Ishikawa (cell line): ENCODE data around the gene EXTL2.

Source experiments
- CEBPB ChIP-seq: IDR thresholded peaks from 2 replicates; pipeline ENCODE4 v1.6.1; 2012
- CREB1 ChIP-seq: IDR thresholded peaks from 2 replicates; pipeline ENCODE4 v1.6.1; 2012; ENCODE audit warnings: low read depth
- EGR1 ChIP-seq: IDR thresholded peaks from 2 replicates; pipeline ENCODE4 v1.6.1; 2012
- EP300 ChIP-seq: IDR thresholded peaks from 2 replicates; pipeline ENCODE4 v1.6.1; 2012; ENCODE audit warnings: borderline replicate concordance
- FOXM1 ChIP-seq: IDR thresholded peaks from 2 replicates; pipeline ENCODE4 v1.6.1; 2012; ENCODE audit warnings: low read depth, borderline replicate concordance
- MAX ChIP-seq: IDR thresholded peaks from 2 replicates; pipeline ENCODE4 v1.6.1; 2012
- NFIC ChIP-seq: IDR thresholded peaks from 2 replicates; pipeline ENCODE4 v1.6.1; 2012
- RAD21 ChIP-seq: IDR thresholded peaks from 2 replicates; pipeline ENCODE4 v1.6.1; 2012; ENCODE audit warnings: low read depth
- TAF1 ChIP-seq: IDR thresholded peaks from 2 replicates; pipeline ENCODE4 v1.6.1; 2012; ENCODE audit warnings: low read depth, mild to moderate bottlenecking
- TCF12 ChIP-seq: IDR thresholded peaks from 2 replicates; pipeline ENCODE4 v1.6.1; 2012; ENCODE audit warnings: low read depth
- TEAD4 ChIP-seq: IDR thresholded peaks from 2 replicates; pipeline ENCODE4 v1.6.1; 2012
- USF1 ChIP-seq: IDR thresholded peaks from 2 replicates; pipeline ENCODE4 v1.6.1; 2012
- YY1 ChIP-seq: IDR thresholded peaks from 2 replicates; pipeline ENCODE4 v1.6.1; 2012; ENCODE audit warnings: low read depth
- ZBTB7A ChIP-seq: IDR thresholded peaks from 2 replicates; pipeline ENCODE4 v1.6.1; 2012; ENCODE audit warnings: low read depth
- TF ChIP-seq, protein P1 (sequence below): IDR thresholded peaks from 2 replicates; pipeline ENCODE4 v1.6.1; 2012; ENCODE audit warnings: low read depth, mild to moderate bottlenecking

EXTL2 gene

DNA sequence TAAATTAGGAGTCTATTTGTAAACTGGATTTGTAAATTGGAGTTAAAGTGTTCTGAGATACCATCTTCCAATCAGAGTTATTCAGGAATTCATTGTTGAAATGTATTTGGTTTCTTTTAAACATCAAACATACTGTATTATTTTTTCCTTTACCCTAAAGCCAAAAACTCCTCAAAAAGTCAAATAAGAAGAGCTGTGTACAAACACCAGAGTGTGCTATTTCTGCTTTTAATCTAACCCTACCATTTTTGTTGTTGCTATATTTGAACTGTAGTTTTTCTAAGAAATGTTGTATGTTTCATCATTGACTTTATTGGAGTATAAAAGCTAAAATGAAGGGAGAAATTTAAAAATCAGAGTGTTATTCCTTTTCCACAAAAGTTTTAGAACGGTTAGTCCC is 37.1 kb upstream of the EXTL2 start:
- TF ChIP-seq EGR1 (no peak), CEBPB (no peak), EP300 (no peak), NFIC (no peak), ZBTB7A (no peak), TAF1 (no peak), TEAD4 (no peak), YY1 (no peak), CREB1 (no peak), USF1 (no peak)

- TF ChIP-seq TEAD4 (no peak), EGR1 (no peak), CEBPB (no peak), USF1 (no peak), NFIC (no peak), MAX (no peak), TAF1 (no peak), FOXM1 (no peak), TCF12 (no peak), RAD21 (no peak), YY1 (no peak), CREB1 (no peak), ZBTB7A (no peak), EP300 (no peak)
- TF ChIP-seq, protein P1, sequence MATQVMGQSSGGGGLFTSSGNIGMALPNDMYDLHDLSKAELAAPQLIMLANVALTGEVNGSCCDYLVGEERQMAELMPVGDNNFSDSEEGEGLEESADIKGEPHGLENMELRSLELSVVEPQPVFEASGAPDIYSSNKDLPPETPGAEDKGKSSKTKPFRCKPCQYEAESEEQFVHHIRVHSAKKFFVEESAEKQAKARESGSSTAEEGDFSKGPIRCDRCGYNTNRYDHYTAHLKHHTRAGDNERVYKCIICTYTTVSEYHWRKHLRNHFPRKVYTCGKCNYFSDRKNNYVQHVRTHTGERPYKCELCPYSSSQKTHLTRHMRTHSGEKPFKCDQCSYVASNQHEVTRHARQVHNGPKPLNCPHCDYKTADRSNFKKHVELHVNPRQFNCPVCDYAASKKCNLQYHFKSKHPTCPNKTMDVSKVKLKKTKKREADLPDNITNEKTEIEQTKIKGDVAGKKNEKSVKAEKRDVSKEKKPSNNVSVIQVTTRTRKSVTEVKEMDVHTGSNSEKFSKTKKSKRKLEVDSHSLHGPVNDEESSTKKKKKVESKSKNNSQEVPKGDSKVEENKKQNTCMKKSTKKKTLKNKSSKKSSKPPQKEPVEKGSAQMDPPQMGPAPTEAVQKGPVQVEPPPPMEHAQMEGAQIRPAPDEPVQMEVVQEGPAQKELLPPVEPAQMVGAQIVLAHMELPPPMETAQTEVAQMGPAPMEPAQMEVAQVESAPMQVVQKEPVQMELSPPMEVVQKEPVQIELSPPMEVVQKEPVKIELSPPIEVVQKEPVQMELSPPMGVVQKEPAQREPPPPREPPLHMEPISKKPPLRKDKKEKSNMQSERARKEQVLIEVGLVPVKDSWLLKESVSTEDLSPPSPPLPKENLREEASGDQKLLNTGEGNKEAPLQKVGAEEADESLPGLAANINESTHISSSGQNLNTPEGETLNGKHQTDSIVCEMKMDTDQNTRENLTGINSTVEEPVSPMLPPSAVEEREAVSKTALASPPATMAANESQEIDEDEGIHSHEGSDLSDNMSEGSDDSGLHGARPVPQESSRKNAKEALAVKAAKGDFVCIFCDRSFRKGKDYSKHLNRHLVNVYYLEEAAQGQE, result no peak
Measured at GRCh38 chr1:100930494-100930893, 35.9 kb upstream of the EXTL2 start.

DNA sequence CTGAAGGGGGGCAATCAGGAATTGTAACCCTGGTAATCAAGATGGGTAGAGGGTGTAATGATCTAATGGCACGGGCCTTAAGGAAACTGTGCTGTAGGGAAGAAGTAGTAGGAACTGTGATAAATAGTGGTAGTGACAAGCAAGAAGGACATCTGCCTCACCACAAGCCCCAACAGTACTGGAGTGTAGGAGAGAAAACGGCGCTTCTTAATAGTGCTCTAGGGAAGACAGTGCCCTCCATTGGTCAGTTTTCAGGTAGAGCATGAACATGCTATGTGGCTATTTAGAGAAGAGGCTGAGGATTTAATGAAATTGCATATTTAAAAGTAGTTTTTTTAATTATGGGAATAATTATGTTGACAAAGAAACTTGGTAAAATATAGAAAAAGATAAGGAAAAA is 33.5 kb upstream of the EXTL2 start:
- TF ChIP-seq MAX, result no peak
- TF ChIP-seq ZBTB7A, result no peak
- TF ChIP-seq EP300, result no peak
- no peak for TF ChIP-seq EGR1
- TF ChIP-seq, protein P1, result no peak
- TF ChIP-seq TCF12, result no peak
- TF ChIP-seq FOXM1, result no peak
- TF ChIP-seq USF1, result no peak
- TF ChIP-seq CEBPB, result no peak
- TF ChIP-seq CREB1, result no peak
- no peak for TF ChIP-seq YY1
- TF ChIP-seq RAD21, result no peak
- TF ChIP-seq TEAD4, result no peak
- TF ChIP-seq NFIC, result no peak
- no peak for TF ChIP-seq TAF1

DNA sequence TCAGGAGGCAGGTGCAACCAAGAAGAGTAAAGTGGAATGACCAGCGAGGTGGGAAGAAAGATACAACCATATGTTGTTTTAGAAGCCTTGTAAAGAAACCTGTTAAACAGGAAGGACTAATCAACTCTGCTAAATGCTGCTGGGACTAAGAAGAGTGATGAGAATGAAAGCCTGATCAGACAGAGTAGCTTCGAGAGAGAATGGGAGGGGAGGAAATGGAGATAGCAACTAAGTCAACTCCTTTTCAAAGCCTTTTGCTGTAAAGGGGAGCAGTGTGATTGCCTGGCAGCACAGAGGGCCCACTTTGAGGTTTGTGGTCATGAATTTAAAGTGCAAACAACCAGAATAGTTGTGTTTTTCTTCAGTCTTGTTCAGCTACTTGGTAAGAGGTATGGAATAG is 32.6 kb upstream of the EXTL2 start:
- TF ChIP-seq FOXM1 (no peak), MAX (no peak)

DNA sequence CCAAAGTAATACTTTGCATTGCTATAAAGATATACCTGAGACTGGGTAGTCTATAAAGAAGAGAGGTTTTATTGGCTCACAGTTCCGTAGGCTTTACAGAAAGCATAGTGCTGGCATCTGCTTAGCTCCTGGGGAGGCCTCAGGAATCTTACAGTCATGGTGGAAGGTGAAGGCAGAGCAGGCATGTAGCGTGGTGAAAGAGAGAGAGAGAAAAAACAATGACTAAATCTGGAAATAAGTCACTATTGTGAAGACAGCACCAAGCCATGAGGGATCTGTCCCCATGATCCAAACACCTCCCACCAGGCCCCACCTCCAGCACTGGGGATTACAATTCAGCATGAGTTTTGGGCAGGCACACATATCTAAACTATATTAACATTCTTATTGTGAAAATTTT is 31.6 kb upstream of the EXTL2 start:
- TF ChIP-seq TEAD4 (no peak), ZBTB7A (no peak), TAF1 (no peak), NFIC (no peak), EP300 (no peak), CREB1 (no peak), EGR1 (no peak)

GRCh38 chr1:100924991-100925390 is 30.3 kb upstream of the EXTL2 start:
- TF ChIP-seq CEBPB (no peak), TEAD4 (no peak), MAX (no peak)
- TF ChIP-seq, protein P1, result no peak
